HepG2 (cell line): ENCODE measurements around the gene OPRL1. TPM values are rescaled to one million over a fixed set of nuclear protein-coding genes. Genes with fewer than 3 reads are reported as not detected.

Source experiments
- ARID2 ChIP-seq: sonication (generic); formaldehyde crosslinking; IDR thresholded peaks from 2 replicates; pipeline ENCODE4 v1.8.1; 2022; ENCODE audit warnings: mild to moderate bottlenecking, missing genetic modification reagents, borderline replicate concordance
- CHD2 ChIP-seq: IDR thresholded peaks from 2 replicates; pipeline ENCODE4 v1.6.1; 2011; ENCODE audit warnings: low read depth, low read length, improper control_type of control experiment
- EHMT2 ChIP-seq: fragments of 200-600 bp; sonication (generic); IDR thresholded peaks from 2 replicates; pipeline ENCODE4 v1.7.0; 2017; ENCODE audit warnings: antibody characterized with exemption, low read depth, low read length, borderline replicate concordance
- HMG20B ChIP-seq: conservative IDR thresholded peaks from 2 replicates; pipeline ENCODE4 v1.6.1; 2016; ENCODE audit warnings: missing genetic modification reagents, missing compliant biosample characterization
- KLF6 ChIP-seq: IDR thresholded peaks from 2 replicates; pipeline ENCODE4 v1.8.0; 2016; ENCODE audit warnings: missing biosample characterization, missing genetic modification reagents
- MBNL3 ChIP-seq: fragments of 250-450 bp; sonication (Bioruptor Pico); conservative IDR thresholded peaks from 2 replicates; pipeline ENCODE4 v1.8.0; 2022; ENCODE audit warnings: mild to moderate bottlenecking, inconsistent platforms
- NRL ChIP-seq: sonication (generic); formaldehyde crosslinking; IDR thresholded peaks from 2 replicates; pipeline ENCODE4 v1.5.0; 2020; ENCODE audit warnings: missing genetic modification reagents, mild to moderate bottlenecking, moderate library complexity, borderline replicate concordance
- POLR2AphosphoS2 ChIP-seq: IDR thresholded peaks from 2 replicates; pipeline ENCODE4 v1.6.1; 2011; ENCODE audit warnings: low read depth, low read length, improper control_type of control experiment
- SRSF1 ChIP-seq: fragments of 200-400 bp; formaldehyde crosslinking; optimal IDR thresholded peaks from 2 replicates; pipeline ENCODE3; 2017; ENCODE audit warnings: mild to moderate bottlenecking, low read depth, low read length, moderate library complexity
- SRY ChIP-seq: sonication (generic); formaldehyde crosslinking; IDR thresholded peaks from 2 replicates; pipeline ENCODE4 v1.8.0; 2022; ENCODE audit warnings: mild to moderate bottlenecking, missing genetic modification reagents
- TFDP2 ChIP-seq: sonication (generic); formaldehyde crosslinking; IDR thresholded peaks from 2 replicates; pipeline ENCODE4 v1.4.0; 2020; ENCODE audit warnings: missing genetic modification reagents
- ZFP1 ChIP-seq: IDR thresholded peaks from 2 replicates; pipeline ENCODE4 v1.6.1; 2016
- ZIK1 ChIP-seq: sonication (generic); formaldehyde crosslinking; IDR thresholded peaks from 2 replicates; pipeline ENCODE4 v1.5.0; 2020; ENCODE audit warnings: mild to moderate bottlenecking, low read depth, missing genetic modification reagents, borderline replicate concordance
- ZNF292 ChIP-seq: sonication (generic); formaldehyde crosslinking; IDR thresholded peaks from 2 replicates; pipeline ENCODE4 v1.8.1; 2022; ENCODE audit warnings: mild to moderate bottlenecking, low read depth, missing genetic modification reagents, borderline replicate concordance
- ZNF670 ChIP-seq: sonication (generic); formaldehyde crosslinking; IDR thresholded peaks from 2 replicates; pipeline ENCODE4 v1.8.0; 2022; ENCODE audit warnings: mild to moderate bottlenecking, missing genetic modification reagents, borderline replicate concordance
- ZNF691 ChIP-seq: sonication (generic); formaldehyde crosslinking; IDR thresholded peaks from 2 replicates; pipeline ENCODE4 v1.4.0; 2020; ENCODE audit warnings: missing genetic modification reagents, low read depth, mild to moderate bottlenecking, borderline replicate concordance
- ZNF781 ChIP-seq: sonication (generic); formaldehyde crosslinking; IDR thresholded peaks from 2 replicates; pipeline ENCODE4 v1.5.1; 2020; ENCODE audit warnings: borderline replicate concordance, mild to moderate bottlenecking, missing genetic modification reagents; ENCODE audit errors: not compliant biosample characterization
- polyA plus RNA-seq, 8 experiments: library from polyadenylated mRNA; depleted of rRNA in 3 of 8; stranded (reverse) in 7 of 8; unstranded in 1 of 8; fragments of >200 nt; fragmentation: Illumina TruSeq in 4 of 8; extraction: Trizol in 4 of 8; gene quantifications; 2 replicates each; pipeline versions ENCODE4 v1.2.1 to v1.2.3, GENCODE V29; 2011 to 2016; ENCODE audit warnings: low read depth in 4 of 8, missing spikeins in 1 of 8, mixed read lengths in 1 of 8; ENCODE audit not compliant: insufficient read depth in 1 of 8
- total RNA-seq, 5 experiments: library from RNA; depleted of rRNA; stranded (reverse); fragments of >200 nt; fragmentation: Illumina TruSeq; extraction: Trizol; gene quantifications; 2 replicates each; pipeline ENCODE4 v1.2.3, GENCODE V29; 2016; ENCODE audit warnings: low read depth in 1 of 5
- TF ChIP-seq, protein P1 (sequence below): sonication (generic); formaldehyde crosslinking; IDR thresholded peaks from 2 replicates; pipeline ENCODE4 v1.8.0; 2022; ENCODE audit warnings: mild to moderate bottlenecking, missing genetic modification reagents; ENCODE audit not compliant: insufficient replicate concordance
- TF ChIP-seq, protein P2 (sequence below): sonication (generic); formaldehyde crosslinking; IDR thresholded peaks from 2 replicates; pipeline ENCODE4 v1.4.0; 2020; ENCODE audit warnings: mild to moderate bottlenecking, missing genetic modification reagents
- TF ChIP-seq, protein P3 (sequence below): sonication (generic); formaldehyde crosslinking; IDR thresholded peaks from 2 replicates; pipeline ENCODE4 v1.4.0; 2020; ENCODE audit warnings: low read depth, missing genetic modification reagents

OPRL1 gene
- total and polyA plus RNA-seq, 2 of the 13 experiments (the other 11 are each of a cell fraction or from before 2014, with no cell fraction given), result 0.35 to 0.71 TPM

GRCh38 chr20:64055893-64056638 is 23.8 kb upstream of the OPRL1 start (continued):
- TF ChIP-seq TFDP2 (CRISPR knock-in tag) (peak; percentile 58), ZFP1 (CRISPR knock-in tag) (peak; percentile 19), POLR2AphosphoS2 (no peak), CHD2 (no peak; the same call in 1 of the 2 replicates), ZNF670 (CRISPR knock-in tag) (no peak), ZNF292 (CRISPR knock-in tag) (peak; percentile 44; the same call in 1 of the 2 replicates), ZNF781 (CRISPR knock-in tag) (peak; percentile 37), EHMT2 (no peak), MBNL3 (CRISPR knock-in tag) (no peak), SRSF1 (peak; percentile 44), HMG20B (CRISPR knock-in tag) (peak; percentile 67), ZIK1 (CRISPR knock-in tag) (no peak), KLF6 (no peak), NRL (CRISPR knock-in tag) (no peak), ZNF691 (CRISPR knock-in tag) (0 out of 2 replicates have a peak, but pooled peaks have one; percentile 15), ARID2 (CRISPR knock-in tag) (peak; percentile 23; the same call in 1 of the 2 replicates), SRY (CRISPR knock-in tag) (no peak; the same call in 1 of the 2 replicates)
- TF ChIP-seq, protein P1, sequence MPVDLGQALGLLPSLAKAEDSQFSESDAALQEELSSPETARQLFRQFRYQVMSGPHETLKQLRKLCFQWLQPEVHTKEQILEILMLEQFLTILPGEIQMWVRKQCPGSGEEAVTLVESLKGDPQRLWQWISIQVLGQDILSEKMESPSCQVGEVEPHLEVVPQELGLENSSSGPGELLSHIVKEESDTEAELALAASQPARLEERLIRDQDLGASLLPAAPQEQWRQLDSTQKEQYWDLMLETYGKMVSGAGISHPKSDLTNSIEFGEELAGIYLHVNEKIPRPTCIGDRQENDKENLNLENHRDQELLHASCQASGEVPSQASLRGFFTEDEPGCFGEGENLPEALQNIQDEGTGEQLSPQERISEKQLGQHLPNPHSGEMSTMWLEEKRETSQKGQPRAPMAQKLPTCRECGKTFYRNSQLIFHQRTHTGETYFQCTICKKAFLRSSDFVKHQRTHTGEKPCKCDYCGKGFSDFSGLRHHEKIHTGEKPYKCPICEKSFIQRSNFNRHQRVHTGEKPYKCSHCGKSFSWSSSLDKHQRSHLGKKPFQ, result peak; percentile 7
- TF ChIP-seq, protein P2, sequence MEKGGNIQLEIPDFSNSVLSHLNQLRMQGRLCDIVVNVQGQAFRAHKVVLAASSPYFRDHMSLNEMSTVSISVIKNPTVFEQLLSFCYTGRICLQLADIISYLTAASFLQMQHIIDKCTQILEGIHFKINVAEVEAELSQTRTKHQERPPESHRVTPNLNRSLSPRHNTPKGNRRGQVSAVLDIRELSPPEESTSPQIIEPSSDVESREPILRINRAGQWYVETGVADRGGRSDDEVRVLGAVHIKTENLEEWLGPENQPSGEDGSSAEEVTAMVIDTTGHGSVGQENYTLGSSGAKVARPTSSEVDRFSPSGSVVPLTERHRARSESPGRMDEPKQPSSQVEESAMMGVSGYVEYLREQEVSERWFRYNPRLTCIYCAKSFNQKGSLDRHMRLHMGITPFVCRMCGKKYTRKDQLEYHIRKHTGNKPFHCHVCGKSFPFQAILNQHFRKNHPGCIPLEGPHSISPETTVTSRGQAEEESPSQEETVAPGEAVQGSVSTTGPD (CRISPR knock-in tag), result peak; percentile 80
- TF ChIP-seq, protein P3, sequence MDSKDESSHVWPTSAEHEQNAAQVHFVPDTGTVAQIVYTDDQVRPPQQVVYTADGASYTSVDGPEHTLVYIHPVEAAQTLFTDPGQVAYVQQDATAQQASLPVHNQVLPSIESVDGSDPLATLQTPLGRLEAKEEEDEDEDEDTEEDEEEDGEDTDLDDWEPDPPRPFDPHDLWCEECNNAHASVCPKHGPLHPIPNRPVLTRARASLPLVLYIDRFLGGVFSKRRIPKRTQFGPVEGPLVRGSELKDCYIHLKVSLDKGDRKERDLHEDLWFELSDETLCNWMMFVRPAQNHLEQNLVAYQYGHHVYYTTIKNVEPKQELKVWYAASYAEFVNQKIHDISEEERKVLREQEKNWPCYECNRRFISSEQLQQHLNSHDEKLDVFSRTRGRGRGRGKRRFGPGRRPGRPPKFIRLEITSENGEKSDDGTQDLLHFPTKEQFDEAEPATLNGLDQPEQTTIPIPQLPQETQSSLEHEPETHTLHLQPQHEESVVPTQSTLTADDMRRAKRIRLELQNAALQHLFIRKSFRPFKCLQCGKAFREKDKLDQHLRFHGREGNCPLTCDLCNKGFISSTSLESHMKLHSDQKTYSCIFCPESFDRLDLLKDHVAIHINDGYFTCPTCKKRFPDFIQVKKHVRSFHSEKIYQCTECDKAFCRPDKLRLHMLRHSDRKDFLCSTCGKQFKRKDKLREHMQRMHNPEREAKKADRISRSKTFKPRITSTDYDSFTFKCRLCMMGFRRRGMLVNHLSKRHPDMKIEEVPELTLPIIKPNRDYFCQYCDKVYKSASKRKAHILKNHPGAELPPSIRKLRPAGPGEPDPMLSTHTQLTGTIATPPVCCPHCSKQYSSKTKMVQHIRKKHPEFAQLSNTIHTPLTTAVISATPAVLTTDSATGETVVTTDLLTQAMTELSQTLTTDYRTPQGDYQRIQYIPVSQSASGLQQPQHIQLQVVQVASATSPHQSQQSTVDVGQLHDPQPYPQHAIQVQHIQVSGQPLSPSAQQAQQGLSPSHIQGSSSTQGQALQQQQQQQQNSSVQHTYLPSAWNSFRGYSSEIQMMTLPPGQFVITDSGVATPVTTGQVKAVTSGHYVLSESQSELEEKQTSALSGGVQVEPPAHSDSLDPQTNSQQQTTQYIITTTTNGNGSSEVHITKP (CRISPR knock-in tag), result peak; percentile 25; the same call in 1 of the 2 replicates
